Ishikawa (cell line): Measurements from ENCODE around the gene PTPRN2.

Experiments
- CEBPB ChIP-seq: IDR thresholded peaks from 2 replicates; pipeline ENCODE4 v1.6.1; 2012
- EGR1 ChIP-seq: IDR thresholded peaks from 2 replicates; pipeline ENCODE4 v1.6.1; 2012
- FOXM1 ChIP-seq: IDR thresholded peaks from 2 replicates; pipeline ENCODE4 v1.6.1; 2012; ENCODE audit warnings: low read depth, borderline replicate concordance
- NFIC ChIP-seq: IDR thresholded peaks from 2 replicates; pipeline ENCODE4 v1.6.1; 2012
- YY1 ChIP-seq: IDR thresholded peaks from 2 replicates; pipeline ENCODE4 v1.6.1; 2012; ENCODE audit warnings: low read depth

DNA sequence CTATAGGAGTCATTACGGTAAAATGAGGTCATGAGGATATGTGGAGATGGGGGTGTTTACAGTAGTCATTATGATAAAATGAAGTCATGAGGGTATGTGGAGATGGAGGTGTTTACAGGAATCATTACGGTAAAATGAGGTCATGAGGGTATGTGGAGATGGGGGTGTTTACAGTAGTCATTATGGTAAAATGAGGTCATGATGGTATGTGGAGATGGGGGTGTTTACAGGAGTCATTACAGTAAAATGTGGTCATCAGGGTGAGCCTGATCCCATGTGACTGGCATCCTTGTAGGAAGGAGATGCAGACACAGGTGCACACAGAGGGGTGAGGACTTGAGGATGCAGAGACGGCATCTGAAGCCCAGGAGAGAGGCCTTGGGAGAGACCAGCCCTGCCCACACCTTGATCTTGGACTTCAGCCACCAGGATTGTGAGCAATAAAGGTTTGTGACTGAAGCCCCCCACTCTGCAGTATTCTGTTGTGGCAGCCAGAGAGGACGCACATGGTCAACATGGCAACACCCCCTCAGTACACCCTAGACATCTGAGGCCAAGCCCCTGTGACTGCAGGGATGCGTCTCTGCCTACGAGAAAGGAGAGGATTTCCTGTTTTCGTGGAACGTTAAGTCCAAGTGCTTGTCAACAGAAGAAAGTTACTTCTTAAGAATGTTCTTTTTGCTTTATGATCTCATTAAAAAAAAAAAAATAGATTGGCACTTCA is 706.4 kb downstream of the PTPRN2 start:
- TF ChIP-seq YY1 = no peak
- TF ChIP-seq CEBPB = no peak
- no peak for TF ChIP-seq FOXM1
- no peak for TF ChIP-seq EGR1
- TF ChIP-seq NFIC = no peak
